ENCODE measurements around the gene EMP3.
"Not testable (repeated sequence)": the region's sequence is repeated elsewhere in the genome, so short reads cannot be mapped to it uniquely, and the experiment has no call there.

Gene EMP3

GRCh38 chr19:48346191-48346590 is 20.8 kb downstream of the EMP3 start:
- DNase-seq (ENCODE audit: low read depth in 2 of 2), result no peak

DNA sequence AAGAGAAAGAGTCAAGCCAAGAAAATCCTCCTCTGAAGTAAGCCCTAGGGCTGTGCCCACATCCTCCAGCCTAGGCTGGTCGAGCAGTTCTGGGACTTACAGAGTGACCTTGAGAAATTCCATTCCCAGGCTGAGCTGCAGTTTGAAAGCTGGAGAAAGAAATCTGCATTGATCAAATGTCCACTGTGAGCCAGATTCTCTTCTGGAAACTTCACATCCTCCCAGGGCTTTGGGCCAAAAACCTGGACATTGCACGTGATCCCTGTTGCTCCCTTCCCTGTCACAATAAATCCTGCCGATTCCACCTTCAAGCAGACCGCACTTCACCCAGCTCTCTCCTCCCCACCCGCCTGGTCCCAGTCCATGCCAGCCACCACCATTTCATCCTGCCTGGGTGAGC is 22.7 kb downstream of the EMP3 start:
- DNase-seq (ENCODE audit: low read depth in 2 of 2), result no peak

DNA sequence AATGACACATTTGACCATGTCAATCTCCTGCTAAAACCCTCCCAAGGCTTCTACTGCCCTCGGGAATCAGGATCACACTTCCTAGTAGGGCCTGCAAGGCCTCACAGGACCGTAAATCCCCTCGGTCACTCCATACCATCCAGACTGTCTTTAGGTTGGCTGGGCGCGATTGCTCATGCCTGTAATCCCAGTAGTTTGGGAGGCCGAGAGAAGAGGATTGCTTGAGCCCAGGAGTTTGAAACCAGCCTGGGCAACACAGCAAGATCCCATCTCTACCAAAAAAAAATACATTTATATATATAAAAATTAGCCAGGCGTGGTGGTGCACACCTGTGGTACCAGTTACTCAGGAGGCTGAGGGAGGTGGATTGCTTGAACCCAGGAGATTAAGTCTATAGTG is 23.4 kb downstream of the EMP3 start:
- no peak for DNase-seq (ENCODE audit: low read depth in 2 of 2)

GRCh38 chr19:48350856-48351255 is 25.5 kb downstream of the EMP3 start:
- DNase-seq (ENCODE audit: low read depth in 2 of 2), result no peak

GRCh38 chr19:48351341-48351752 is 26.0 kb downstream of the EMP3 start:
- DNase-seq (ENCODE audit: low read depth in 2 of 2), result no peak

DNA sequence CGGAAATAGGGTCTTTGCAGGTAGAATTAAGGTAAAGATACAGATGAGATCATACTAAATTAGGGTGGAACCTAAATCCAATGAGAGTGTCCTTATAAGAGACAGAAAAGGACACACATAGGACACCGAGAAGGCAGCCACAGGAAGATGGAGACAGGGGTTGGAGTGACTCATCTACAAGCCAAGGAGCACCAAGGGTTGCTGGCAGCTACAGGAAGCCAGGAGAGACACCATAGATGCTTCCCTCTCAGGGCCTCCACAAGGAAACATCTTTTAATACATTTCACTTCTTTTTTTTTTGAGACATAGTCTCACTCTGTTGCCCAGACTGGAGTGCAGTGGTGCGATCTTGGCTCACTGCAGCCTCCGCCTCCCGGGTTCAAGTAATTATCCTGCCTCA is 28.3 kb downstream of the EMP3 start:
- DNase-seq (ENCODE audit: low read depth in 2 of 2), result no peak

DNA sequence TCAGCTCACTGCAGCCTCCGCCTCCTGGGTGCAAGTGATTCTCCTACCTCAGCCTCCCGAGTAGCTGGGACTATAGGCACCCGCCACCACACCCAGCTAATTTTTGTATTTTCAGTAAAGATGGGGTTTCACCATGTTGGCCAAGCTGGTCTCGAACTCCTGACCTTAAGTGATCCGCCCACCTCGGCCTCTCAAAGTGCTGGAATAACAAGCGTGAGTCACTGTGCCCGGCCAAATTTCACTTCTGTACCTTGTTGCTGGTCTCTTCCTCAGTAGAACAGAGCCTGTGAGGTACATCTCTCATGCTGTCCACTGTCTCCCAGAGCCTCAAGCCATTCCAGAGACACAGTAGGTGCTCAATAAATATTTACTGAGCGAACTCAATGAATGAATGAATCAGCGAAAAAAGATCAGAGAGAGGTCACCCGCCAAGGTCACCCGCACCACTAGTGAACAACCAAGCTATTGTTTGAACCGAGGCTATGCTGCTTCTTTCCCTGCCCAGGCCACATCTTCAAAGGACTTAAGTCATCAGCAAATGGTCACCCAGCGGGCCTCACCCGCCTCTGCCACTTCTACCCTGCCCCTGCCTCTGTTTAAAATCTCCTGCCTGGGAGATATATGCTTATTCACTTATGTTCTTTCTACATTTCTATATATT is 29.1 kb downstream of the EMP3 start:
- DNase-seq (ENCODE audit: low read depth in 2 of 2), result no peak

- no peak for DNase-seq (ENCODE audit: low read depth in 2 of 2)
These were observed 30.1 kb downstream of the EMP3 start for GRCh38 chr19:48355365-48355954.

DNA sequence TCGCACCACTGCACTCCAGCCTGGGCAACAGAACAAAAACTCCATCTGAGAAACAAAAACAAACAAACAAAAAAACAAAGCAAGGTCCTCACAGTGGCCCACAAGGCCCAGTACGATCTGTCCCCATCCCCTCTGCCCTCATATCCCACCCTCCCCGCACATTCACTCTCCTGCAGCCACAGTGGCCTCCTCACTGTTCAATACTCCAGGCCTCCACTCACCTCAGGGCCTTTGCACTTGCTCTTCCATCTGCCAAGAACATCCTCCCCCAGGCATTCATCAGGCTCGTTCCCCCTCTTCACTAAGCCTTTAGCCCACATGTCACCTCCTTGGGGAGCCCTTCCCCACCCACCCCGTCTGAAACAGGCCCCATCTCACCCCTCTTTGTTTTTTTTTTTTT is 33.8 kb downstream of the EMP3 start:
- no peak for DNase-seq (ENCODE audit: low read depth in 2 of 2)

GRCh38 chr19:48361912-48362311 is 36.6 kb downstream of the EMP3 start:
- DNase-seq (ENCODE audit: low read depth in 2 of 2), result no peak

GRCh38 chr19:48362716-48363499 is 37.6 kb downstream of the EMP3 start:
- DNase-seq (ENCODE audit: low read depth in 2 of 2), result peak; percentile 85

- DNase-seq (ENCODE audit: low read depth in 2 of 2), result no peak
These were observed 38.1 kb downstream of the EMP3 start for GRCh38 chr19:48363500-48363809.

GRCh38 chr19:48363810-48364597 is 38.7 kb downstream of the EMP3 start, which contains the start of the genes SYNGR4 and TMEM143:
Gene SYNGR4 (plus strand): TSS chr19:48364367. CDS start chr19:48365843, 1,476 bp downstream.
Gene TMEM143 (minus strand): TSS chr19:48363940. CDS start chr19:48363920, 20 bp downstream.
- peak; percentile 99 for DNase-seq (ENCODE audit: low read depth in 2 of 2)

DNA sequence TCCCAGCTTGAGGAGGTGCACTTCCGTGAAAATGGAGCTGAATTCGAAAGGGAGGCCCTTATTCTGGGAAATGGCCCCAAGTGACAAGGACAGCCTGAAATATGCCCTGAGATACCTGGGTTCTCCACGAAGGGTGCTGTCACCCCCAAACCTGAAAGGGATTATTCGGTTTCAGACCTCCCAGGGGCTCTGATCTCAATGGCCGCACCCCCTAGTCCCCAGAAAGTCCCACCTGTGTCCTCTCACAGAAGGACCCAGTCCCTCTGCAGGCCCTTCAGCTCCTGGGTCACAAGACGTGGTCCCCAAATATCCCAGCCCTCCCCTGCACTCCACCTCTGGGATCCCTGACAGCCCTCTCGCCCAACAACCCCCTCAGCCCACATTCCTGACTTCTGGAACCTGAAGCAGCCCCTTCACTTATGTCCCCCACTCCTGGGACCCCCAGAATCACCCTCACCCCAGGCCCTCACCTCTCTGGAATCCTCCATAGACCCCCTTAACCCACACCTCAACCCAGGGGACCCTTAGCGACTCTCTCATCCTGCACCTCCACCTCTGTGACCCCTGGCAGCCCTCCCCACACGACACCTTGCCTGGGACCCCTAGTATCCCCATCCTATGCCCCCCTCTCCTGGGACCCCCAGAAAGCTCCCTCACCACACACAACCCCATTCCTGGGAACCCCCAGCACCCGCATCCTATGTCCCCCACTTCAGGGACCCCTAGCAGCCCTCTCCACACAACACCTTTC is 39.4 kb downstream of the EMP3 start:
- DNase-seq (ENCODE audit: low read depth in 2 of 2), result no peak

- DNase-seq (ENCODE audit: low read depth in 2 of 2), result no peak
These were observed 40.2 kb downstream of the EMP3 start for GRCh38 chr19:48365602-48366001.

- DNase-seq (ENCODE audit: low read depth in 2 of 2), result no peak
These were observed 42.5 kb downstream of the EMP3 start for GRCh38 chr19:48367855-48368254.

DNA sequence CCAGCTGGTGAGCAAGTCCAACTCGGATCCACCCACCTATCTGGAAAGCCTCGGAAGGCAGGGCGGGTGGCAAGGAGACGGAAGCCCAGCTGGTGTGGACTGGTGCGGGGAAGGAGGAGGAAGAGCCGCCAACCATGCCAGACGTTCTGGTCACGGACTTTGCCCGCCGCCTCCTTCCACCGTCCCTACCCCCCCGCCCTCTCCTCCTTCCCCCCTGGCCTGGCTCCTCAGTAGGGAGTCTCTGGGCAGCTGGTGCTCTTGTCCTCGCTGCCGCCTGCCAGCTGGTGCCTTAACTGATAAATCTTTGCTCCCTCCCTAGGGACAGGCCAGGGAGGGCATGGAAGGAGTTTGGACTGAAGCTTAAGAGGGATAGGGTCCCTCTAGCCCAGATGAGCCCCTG is 43.6 kb downstream of the EMP3 start:
- DNase-seq (ENCODE audit: low read depth in 2 of 2), result no peak

DNA sequence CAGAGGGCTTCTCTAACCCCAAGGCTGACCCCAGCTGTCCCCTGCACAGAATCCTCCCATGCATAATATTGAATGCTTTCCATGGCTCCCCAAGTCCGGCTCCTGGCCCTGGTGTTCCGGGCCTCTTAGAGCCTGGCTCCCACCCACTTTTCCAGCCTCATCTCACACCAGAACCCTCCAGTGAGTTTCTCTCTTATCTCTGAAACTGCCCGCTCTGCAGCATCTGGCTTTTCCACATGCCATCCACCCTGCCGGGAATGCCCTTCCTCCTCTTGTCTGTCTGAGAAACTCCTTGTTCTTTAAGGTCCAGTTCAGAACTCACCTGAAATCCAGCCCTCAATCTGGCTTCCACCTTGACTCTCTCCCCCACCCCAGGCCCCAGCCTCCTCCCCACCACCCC is 45.6 kb downstream of the EMP3 start:
- DNase-seq (ENCODE audit: low read depth in 2 of 2), result no peak

GRCh38 chr19:48371367-48371766 is 46.0 kb downstream of the EMP3 start:
- no peak for DNase-seq (ENCODE audit: low read depth in 2 of 2)

GRCh38 chr19:48371771-48372170 is 46.4 kb downstream of the EMP3 start:
- not testable (repeated sequence) for DNase-seq (ENCODE audit: low read depth in 2 of 2)

DNA sequence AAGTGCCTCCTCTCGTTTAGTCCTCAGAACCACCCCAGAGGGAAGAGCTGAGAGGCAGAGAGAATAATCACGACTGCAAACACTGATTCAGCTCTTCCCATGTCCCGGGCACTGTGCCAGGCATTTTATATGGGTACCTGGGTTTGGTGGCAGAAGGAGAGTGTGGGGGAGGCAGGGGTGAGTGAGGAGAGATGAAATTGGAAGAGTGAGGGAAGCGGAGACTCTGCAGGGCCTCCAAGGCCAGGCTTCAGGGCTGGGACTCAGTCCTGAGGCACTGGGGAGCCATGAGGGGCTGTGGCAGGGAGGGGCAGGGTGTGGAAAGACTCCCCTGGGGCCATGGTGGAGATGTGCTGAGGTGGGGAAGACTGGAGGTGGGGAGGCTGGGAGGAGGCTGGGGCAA is 47.6 kb downstream of the EMP3 start:
- DNase-seq (ENCODE audit: low read depth in 2 of 2), result no peak

DNA sequence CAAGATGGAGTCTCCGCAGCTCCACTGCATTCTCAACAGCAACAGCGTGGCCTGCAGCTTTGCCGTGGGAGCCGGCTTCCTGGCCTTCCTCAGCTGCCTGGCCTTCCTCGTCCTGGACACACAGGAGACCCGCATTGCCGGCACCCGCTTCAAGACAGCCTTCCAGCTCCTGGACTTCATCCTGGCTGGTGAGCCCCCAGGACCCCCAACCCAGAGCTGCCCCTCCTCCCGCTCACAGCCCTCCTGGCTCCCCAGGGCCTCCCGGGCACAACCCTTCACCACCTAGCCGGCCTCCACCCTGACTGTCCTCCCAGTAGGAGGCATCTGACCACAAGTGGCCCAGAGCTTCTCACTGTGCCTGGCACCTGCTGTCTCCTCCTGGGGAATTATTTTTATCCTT is 48.2 kb downstream of the EMP3 start:
- DNase-seq (ENCODE audit: low read depth in 2 of 2), result no peak
